Body of pancreas (tissue), 4 donors: Measurements from ENCODE around the gene UBR4.

Experiments used
- POLR2A ChIP-seq, 3 donors: fragments of 450-650 bp; IDR thresholded peaks; one replicate each; pipeline ENCODE4 v1.6.1; 2016; ENCODE audit warnings: antibody characterized with exemption in 3 of 3, mild to moderate bottlenecking in 2 of 3
- TF ChIP-seq, protein P1 (sequence below), 7 experiments: fragments of 450-650 bp in 4 of 7; fragments of 200-600 bp in 3 of 7; sonication (generic) in 3 of 7; IDR thresholded peaks; one replicate each; pipeline ENCODE4 v1.5.1; 2016 to 2019; ENCODE audit warnings: antibody characterized with exemption in 7 of 7

DNA sequence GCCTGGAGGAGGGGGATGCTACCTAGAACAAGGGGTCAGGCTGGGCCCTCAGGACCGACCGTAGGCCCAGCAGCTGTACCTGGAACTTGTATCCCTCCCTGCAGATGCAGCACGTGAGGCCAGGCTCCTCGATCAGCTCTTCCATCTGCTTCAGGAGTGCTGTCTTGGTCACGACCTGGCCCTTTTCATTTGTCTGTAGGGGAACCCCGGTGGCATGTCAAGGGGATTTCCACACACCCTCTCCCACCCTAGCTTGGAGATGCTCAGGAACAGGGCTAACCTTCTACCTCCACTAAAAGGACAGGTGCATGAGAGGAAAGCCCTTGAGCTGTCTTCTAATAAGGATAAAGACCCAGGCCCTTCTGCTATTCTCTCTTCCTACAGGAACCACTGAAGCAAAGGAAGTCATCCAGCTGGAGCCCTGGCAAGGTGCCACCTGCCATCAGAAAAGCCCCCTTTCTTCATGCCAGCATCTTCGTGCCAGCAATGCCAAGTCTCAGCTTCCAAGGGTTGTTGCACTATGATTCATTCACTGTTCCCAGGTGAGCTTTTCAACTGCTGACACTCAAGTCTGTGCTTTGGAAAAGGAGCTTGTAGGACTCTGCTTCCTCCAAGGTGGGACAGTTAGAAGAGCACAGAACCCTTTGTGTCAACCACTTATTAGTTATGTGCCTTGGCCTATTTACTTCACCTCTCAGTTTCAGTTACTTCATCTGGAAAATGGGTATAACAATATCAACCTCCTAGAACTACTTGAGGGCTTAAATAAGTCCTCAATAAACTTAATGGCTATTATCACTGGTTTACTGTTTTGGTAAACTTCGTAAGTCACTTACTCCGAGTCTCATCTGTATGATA lies 122.1 kb downstream of the UBR4 start:
- TF ChIP-seq, protein P1, sequence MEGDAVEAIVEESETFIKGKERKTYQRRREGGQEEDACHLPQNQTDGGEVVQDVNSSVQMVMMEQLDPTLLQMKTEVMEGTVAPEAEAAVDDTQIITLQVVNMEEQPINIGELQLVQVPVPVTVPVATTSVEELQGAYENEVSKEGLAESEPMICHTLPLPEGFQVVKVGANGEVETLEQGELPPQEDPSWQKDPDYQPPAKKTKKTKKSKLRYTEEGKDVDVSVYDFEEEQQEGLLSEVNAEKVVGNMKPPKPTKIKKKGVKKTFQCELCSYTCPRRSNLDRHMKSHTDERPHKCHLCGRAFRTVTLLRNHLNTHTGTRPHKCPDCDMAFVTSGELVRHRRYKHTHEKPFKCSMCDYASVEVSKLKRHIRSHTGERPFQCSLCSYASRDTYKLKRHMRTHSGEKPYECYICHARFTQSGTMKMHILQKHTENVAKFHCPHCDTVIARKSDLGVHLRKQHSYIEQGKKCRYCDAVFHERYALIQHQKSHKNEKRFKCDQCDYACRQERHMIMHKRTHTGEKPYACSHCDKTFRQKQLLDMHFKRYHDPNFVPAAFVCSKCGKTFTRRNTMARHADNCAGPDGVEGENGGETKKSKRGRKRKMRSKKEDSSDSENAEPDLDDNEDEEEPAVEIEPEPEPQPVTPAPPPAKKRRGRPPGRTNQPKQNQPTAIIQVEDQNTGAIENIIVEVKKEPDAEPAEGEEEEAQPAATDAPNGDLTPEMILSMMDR (IDR thresholded peaks at IDR 0.05) = no peak
- no peak for TF ChIP-seq POLR2A (IDR thresholded peaks at IDR 0.05)
